ENCODE data around the gene GSTT2.

The GSTT2 gene

GRCh38 chr22:24030186-24030702, 50.3 kb downstream of the GSTT2 start:
- H3K27me3 Mint-ChIP-seq, result no peaks in the 10 kb centered on the region
- H3K36me3 Mint-ChIP-seq (ENCODE audit: low read depth), result peaks cover 39% of the 10 kb centered on the region
- no peaks in the 10 kb centered on the region for H3K9me3 Mint-ChIP-seq
- H3K4me3 Mint-ChIP-seq, result no peak overlapping the region
- peaks cover 29% of the 10 kb centered on the region for H3K4me1 Mint-ChIP-seq (ENCODE audit: low read depth)
- intact Hi-C loops (cut with micrococcal nuclease), result no loop called here
- H3K27ac Mint-ChIP-seq, result no peak overlapping the region
